ENCODE results near the gene MYOM3. TPM values are rescaled to one million over a fixed set of nuclear protein-coding genes. Genes with fewer than 3 reads are reported as not detected.

The MYOM3 gene
- total and polyA plus RNA-seq, 2 of the 13 experiments (the other 11 are each of a cell fraction or from before 2014, with no cell fraction given) = 5.8 to 15.3 TPM

DNA sequence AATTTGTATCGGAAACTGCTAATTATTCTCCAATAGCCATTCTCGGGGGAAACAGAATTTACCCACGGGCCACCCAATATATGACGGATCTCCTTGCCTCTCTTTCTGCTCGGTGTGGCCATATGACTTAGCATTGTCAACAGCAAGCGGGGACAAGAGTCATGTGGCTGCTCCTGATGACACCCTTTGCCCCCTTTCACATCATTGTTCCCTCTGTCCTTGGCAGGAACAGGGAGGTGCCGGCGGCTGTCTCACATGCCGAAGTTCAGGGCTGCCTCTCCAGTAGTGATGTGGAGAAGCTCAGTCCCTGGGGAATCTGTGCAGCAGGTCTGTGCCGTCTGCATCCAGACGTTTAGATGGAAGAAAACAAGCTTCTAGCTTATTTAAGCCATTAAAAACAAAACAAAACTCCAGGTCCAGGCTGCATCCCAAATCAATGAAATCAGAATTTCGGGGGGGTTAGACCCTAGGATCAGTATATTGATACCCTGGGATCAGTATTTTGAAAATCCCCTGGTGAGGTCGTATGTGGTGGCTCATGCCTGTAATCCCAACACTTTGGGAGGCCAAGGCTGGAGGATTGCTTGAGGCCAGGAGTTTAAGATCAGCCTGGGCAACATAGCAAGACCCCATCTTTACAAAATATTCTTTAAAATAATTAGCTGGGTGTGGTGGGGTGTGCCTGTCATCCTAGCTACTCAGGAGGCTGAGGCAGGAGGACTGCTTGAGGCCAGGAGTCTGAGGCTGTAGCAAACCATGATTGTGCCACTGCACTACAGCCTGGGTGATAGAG is 10.8 kb downstream of the MYOM3 start (continued):
- peak; percentile 73; the same call in 1 of the 2 replicates for TF ChIP-seq MAX (IDR thresholded peaks at IDR 0.05)
- no peak for TF ChIP-seq ZNF225 (CRISPR knock-in tag; IDR thresholded peaks at IDR 0.05)
- TF ChIP-seq, protein P1, sequence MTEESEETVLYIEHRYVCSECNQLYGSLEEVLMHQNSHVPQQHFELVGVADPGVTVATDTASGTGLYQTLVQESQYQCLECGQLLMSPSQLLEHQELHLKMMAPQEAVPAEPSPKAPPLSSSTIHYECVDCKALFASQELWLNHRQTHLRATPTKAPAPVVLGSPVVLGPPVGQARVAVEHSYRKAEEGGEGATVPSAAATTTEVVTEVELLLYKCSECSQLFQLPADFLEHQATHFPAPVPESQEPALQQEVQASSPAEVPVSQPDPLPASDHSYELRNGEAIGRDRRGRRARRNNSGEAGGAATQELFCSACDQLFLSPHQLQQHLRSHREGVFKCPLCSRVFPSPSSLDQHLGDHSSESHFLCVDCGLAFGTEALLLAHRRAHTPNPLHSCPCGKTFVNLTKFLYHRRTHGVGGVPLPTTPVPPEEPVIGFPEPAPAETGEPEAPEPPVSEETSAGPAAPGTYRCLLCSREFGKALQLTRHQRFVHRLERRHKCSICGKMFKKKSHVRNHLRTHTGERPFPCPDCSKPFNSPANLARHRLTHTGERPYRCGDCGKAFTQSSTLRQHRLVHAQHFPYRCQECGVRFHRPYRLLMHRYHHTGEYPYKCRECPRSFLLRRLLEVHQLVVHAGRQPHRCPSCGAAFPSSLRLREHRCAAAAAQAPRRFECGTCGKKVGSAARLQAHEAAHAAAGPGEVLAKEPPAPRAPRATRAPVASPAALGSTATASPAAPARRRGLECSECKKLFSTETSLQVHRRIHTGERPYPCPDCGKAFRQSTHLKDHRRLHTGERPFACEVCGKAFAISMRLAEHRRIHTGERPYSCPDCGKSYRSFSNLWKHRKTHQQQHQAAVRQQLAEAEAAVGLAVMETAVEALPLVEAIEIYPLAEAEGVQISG (CRISPR knock-in tag; IDR thresholded peaks at IDR 0.05) = 0 out of 2 replicates have a peak, but pooled peaks have one; percentile 27
- TF ChIP-seq HNF4A (CRISPR knock-in tag; IDR thresholded peaks at IDR 0.05) = peak; percentile 65
- TF ChIP-seq SOX6 (IDR thresholded peaks at IDR 0.05) = no peak
- TF ChIP-seq SOX6 (CRISPR knock-in tag; IDR thresholded peaks at IDR 0.05) = peak; percentile 84
- peak; percentile 56; the same call in 1 of the 2 replicates for TF ChIP-seq RARA (CRISPR knock-in tag; IDR thresholded peaks at IDR 0.05)
- TF ChIP-seq SOX13 (IDR thresholded peaks at IDR 0.05) = no peak; the same call in 1 of the 2 replicates
- TF ChIP-seq SOX13 (CRISPR knock-in tag; conservative IDR thresholded peaks at IDR 0.05 in 1 of 2, IDR thresholded peaks at IDR 0.05 in 1 of 2) = peak in 1 of 2 experiments; percentile 88; a peak in 2 of 4 replicates
- peak; percentile 71 for TF ChIP-seq SAP130 (CRISPR knock-in tag; IDR thresholded peaks at IDR 0.05; ENCODE audit: low read depth)
- peak; percentile 42; the same call in 1 of the 3 replicates for TF ChIP-seq MXI1 (IDR thresholded peaks at IDR 0.05; ENCODE audit: borderline replicate concordance, low read depth, low read length)
- TF ChIP-seq TFE3 (CRISPR knock-in tag; IDR thresholded peaks at IDR 0.05) = peak; percentile 90
- no peak for TF ChIP-seq BHLHE40 (IDR thresholded peaks at IDR 0.05; ENCODE audit: low read length)
- TF ChIP-seq IRF2 (CRISPR knock-in tag; IDR thresholded peaks at IDR 0.05) = peak; percentile 49; the same call in 1 of the 2 replicates
- TF ChIP-seq THYN1 (CRISPR knock-in tag; IDR thresholded peaks at IDR 0.05; ENCODE audit: borderline replicate concordance, low read depth) = no peak
- no peak for TF ChIP-seq NONO (IDR thresholded peaks at IDR 0.05)
- 0 out of 2 replicates have a peak, but pooled peaks have one; percentile 18 for TF ChIP-seq NONO (CRISPR knock-in tag; conservative IDR thresholded peaks at IDR 0.05)
- peak; percentile 51; the same call in 1 of the 2 replicates for TF ChIP-seq SALL1 (CRISPR knock-in tag; IDR thresholded peaks at IDR 0.05)
- TF ChIP-seq, protein P2, sequence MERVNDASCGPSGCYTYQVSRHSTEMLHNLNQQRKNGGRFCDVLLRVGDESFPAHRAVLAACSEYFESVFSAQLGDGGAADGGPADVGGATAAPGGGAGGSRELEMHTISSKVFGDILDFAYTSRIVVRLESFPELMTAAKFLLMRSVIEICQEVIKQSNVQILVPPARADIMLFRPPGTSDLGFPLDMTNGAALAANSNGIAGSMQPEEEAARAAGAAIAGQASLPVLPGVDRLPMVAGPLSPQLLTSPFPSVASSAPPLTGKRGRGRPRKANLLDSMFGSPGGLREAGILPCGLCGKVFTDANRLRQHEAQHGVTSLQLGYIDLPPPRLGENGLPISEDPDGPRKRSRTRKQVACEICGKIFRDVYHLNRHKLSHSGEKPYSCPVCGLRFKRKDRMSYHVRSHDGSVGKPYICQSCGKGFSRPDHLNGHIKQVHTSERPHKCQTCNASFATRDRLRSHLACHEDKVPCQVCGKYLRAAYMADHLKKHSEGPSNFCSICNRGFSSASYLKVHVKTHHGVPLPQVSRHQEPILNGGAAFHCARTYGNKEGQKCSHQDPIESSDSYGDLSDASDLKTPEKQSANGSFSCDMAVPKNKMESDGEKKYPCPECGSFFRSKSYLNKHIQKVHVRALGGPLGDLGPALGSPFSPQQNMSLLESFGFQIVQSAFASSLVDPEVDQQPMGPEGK (CRISPR knock-in tag; IDR thresholded peaks at IDR 0.05) = peak; percentile 36; the same call in 1 of the 2 replicates
- TF ChIP-seq FOXA3 (CRISPR knock-in tag; IDR thresholded peaks at IDR 0.05) = peak; percentile 72
- peak; percentile 13; the same call in 1 of the 2 replicates for TF ChIP-seq ETV5 (CRISPR knock-in tag; IDR thresholded peaks at IDR 0.05; ENCODE audit: borderline replicate concordance)
- no peak for TF ChIP-seq CAMTA2 (CRISPR knock-in tag; IDR thresholded peaks at IDR 0.05; ENCODE audit: borderline replicate concordance)

Measured in HepG2 (cell line).